Stomach (tissue), 4 donors: ENCODE data around the gene ITPKC.

Experiments used
- EP300 ChIP-seq: sonication (generic); formaldehyde crosslinking; IDR thresholded peaks from one replicate; pipeline ENCODE4 v1.6.1; 2017; ENCODE audit warnings: antibody characterized with exemption
- POLR2A ChIP-seq, 4 donors: fragments of 450-650 bp; IDR thresholded peaks; one replicate each; pipeline ENCODE4 v1.6.1; 2016; ENCODE audit warnings: antibody characterized with exemption in 4 of 4, control low read depth in 2 of 4, mild to moderate bottlenecking in 1 of 4, moderate library complexity in 1 of 4
- POLR2AphosphoS5 ChIP-seq, 3 donors: sonication (generic); formaldehyde crosslinking; IDR thresholded peaks; one replicate each; pipeline ENCODE4 v1.6.1; 2016; ENCODE audit warnings: antibody characterized with exemption in 3 of 3
- TF ChIP-seq, protein P1 (sequence below), 7 experiments: fragments of 450-650 bp in 4 of 7; fragments of 200-600 bp in 3 of 7; sonication (generic) in 3 of 7; IDR thresholded peaks; one replicate each; pipeline ENCODE4 v1.5.1; 2016 to 2019; ENCODE audit warnings: antibody characterized with exemption in 7 of 7, control low read depth in 2 of 7, mild to moderate bottlenecking in 1 of 7

DNA sequence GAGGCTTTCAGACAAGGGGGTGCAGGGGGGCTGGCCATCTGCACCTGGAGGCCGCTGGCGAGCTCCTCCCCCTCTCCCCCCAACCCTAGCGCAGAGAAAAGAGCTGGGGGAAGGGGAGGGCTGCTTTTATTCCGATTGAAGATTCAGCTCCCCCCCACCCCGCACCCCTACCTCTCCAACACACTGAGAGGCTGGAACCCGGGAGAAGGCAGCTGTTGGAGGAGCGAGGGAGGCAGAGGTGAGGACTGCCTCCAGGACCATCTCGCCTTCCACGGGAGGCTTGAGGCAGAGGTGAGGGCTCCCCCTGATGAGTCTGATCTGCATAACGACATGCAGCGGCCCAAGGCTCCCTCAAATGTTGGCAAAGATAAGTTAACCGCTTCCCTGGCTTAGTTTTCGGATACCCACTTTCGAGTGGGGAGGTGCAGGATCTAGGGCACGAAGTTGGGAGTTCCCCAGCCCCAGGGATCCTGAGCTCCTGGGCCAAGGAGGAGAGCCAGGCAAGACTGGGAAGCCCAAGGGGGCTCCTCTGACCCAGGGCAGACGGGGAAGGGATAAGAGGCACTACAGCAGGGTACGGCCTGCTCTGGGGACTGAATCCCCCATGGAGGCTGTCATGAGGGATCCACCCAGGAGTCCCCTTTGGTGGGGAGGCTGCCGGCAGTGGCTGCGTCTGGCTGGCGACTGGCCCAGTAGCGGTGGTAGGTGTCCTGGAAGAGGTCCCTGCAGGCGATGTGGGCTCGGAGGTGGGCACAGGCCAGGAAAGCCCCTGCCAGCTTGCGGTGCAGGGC is 25.3 kb upstream of the ITPKC start:
- TF ChIP-seq, protein P1, sequence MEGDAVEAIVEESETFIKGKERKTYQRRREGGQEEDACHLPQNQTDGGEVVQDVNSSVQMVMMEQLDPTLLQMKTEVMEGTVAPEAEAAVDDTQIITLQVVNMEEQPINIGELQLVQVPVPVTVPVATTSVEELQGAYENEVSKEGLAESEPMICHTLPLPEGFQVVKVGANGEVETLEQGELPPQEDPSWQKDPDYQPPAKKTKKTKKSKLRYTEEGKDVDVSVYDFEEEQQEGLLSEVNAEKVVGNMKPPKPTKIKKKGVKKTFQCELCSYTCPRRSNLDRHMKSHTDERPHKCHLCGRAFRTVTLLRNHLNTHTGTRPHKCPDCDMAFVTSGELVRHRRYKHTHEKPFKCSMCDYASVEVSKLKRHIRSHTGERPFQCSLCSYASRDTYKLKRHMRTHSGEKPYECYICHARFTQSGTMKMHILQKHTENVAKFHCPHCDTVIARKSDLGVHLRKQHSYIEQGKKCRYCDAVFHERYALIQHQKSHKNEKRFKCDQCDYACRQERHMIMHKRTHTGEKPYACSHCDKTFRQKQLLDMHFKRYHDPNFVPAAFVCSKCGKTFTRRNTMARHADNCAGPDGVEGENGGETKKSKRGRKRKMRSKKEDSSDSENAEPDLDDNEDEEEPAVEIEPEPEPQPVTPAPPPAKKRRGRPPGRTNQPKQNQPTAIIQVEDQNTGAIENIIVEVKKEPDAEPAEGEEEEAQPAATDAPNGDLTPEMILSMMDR (IDR thresholded peaks at IDR 0.05): no peak
- TF ChIP-seq POLR2AphosphoS5 (IDR thresholded peaks at IDR 0.05) (no peak), POLR2A (IDR thresholded peaks at IDR 0.05) (no peak), EP300 (no peak)
